GM12864 (cell line): ENCODE results near the gene WDR18.

Source experiments
- DNase-seq: peaks from one replicate; pipeline ENCODE4 v3.0.0-alpha.2; 2011; ENCODE audit warnings: low read depth
- H3K4me3 ChIP-seq: 2 replicates; pipeline ENCODE4 v1.5.1; 2011; ENCODE audit warnings: mild to moderate bottlenecking, low read depth, low read length, control low read depth
- CTCF ChIP-seq: IDR thresholded peaks from 2 replicates; pipeline ENCODE4 v1.5.1; 2011; ENCODE audit warnings: low read depth, mild to moderate bottlenecking, moderate library complexity, low read length, control low read depth, inconsistent platforms; ENCODE audit errors: missing control alignments

Gene WDR18

GRCh38 chr19:992670-993055 lies 8.5 kb downstream of the WDR18 start:
- no peak overlapping the region for H3K4me3 ChIP-seq
- no peak for DNase-seq
- no peak for TF ChIP-seq CTCF

- no peak overlapping the region for H3K4me3 ChIP-seq
- no peak for TF ChIP-seq CTCF
- DNase-seq, result no peak
Measured at GRCh38 chr19:993361-993830, 9.3 kb downstream of the WDR18 start.

GRCh38 chr19:993831-994393 lies 9.8 kb downstream of the WDR18 start:
- TF ChIP-seq CTCF, result no peak
- no peak for DNase-seq
- H3K4me3 ChIP-seq, result no peak overlapping the region

GRCh38 chr19:994516-994915 lies 10.4 kb downstream of the WDR18 start:
- H3K4me3 ChIP-seq, result no peak overlapping the region
- DNase-seq, result no peak
- no peak for TF ChIP-seq CTCF

GRCh38 chr19:995051-995827 lies 11.1 kb downstream of the WDR18 start:
- DNase-seq, result no peak
- no peak overlapping the region for H3K4me3 ChIP-seq
- no peak for TF ChIP-seq CTCF

GRCh38 chr19:996051-996838 lies 12.1 kb downstream of the WDR18 start:
- H3K4me3 ChIP-seq, result no peak overlapping the region
- DNase-seq, result no peak

More at GRCh38 chr19:996051-996838, 12.1 kb downstream of the WDR18 start:
- TF ChIP-seq CTCF, result no peak
